IPS-18a (cell line): ENCODE measurements around the gene DIP2C.

ENCODE experiments used
- H3K27ac ChIP-seq: one replicate; pipeline ENCODE4 v1.5.1; 2013; ENCODE audit warnings: low read length
- H3K27me3 ChIP-seq: one replicate; pipeline ENCODE4 v1.6.1; 2013; ENCODE audit warnings: mild to moderate bottlenecking, low read length; ENCODE audit not compliant: control insufficient read depth, insufficient read depth
- H3K36me3 ChIP-seq: one replicate; pipeline ENCODE4 v1.6.1; 2013; ENCODE audit warnings: low read depth, low read length; ENCODE audit not compliant: control insufficient read depth
- H3K4me1 ChIP-seq: one replicate; pipeline ENCODE4 v1.6.1; 2013; ENCODE audit warnings: low read depth, low read length; ENCODE audit not compliant: control insufficient read depth
- H3K4me3 ChIP-seq: one replicate; pipeline ENCODE4 v1.5.1; 2013; ENCODE audit warnings: low read length
- H3K9ac ChIP-seq: one replicate; pipeline ENCODE4 v1.6.1; 2013; ENCODE audit warnings: mild to moderate bottlenecking, low read length, moderate library complexity
- H3K9me3 ChIP-seq: one replicate; pipeline ENCODE4 v1.6.1; 2013; ENCODE audit warnings: low read depth, low read length; ENCODE audit not compliant: control insufficient read depth

The DIP2C gene

DNA sequence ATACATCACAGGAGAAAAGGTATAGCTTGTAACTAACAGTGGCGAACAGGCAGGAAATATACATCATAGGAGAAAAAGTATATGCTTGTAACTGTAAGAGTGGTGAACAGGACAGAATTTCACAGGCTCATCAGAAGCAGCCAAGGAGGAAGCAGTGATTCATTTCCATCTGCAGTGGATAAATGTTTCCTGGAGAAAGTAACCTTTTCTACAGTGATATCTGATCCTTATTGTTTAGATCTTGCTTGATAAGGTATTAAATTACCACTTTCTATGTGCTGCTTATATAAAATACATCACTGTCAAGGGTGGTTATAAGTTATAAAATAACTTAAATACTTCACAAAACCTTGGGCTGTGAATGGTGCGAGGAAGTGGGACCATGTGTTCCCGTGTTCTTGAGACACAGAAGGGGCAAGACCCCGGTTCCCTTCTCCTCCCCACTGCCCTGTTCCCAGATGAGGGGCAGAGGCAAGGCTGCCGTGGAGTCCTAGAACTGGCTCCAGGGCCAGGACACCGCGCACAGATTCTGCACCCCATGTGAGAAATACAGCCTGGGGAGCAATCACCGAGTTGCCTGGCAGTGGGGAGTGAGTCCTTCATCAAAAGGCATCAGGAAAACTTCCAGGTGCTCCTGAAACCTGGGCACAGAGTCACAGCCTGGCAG is 135.2 kb downstream of the DIP2C start:
- H3K27me3 ChIP-seq, result no peaks in the 10 kb centered on the region
- H3K4me1 ChIP-seq, result peaks cover 12% of the 10 kb centered on the region
- no peak overlapping the region for H3K27ac ChIP-seq

DNA sequence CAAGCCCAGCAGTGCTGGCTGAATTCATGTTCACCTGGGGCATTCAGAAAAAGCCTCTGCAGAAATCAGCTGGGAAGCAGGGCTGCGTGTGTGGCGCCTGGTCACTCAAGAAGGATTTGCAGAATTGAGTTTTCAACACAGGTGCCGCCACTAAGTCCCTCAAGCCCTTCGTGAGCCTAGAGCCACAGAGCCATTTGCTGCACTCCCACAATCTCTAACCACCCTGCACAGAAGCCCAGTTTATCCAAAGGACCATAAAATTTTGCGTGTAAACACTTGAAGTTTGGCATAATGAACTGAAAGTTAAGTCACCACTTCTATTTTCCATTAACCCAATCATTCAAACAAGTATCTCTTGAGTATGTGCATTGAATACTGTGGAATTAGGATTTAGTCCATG is 136.2 kb downstream of the DIP2C start:
- Histone ChIP-seq H3K9me3 (no peaks in the 10 kb centered on the region), H3K27me3 (no peaks in the 10 kb centered on the region), H3K36me3 (no peaks in the 10 kb centered on the region), H3K27ac (no peak overlapping the region), H3K4me1 (peaks cover 6% of the 10 kb centered on the region), H3K9ac (no peak overlapping the region), H3K4me3 (no peak overlapping the region)

More for the DNA sequence above, 135.2 kb downstream of the DIP2C start:
- H3K9ac ChIP-seq, result no peak overlapping the region
- no peak overlapping the region for H3K4me3 ChIP-seq
- no peaks in the 10 kb centered on the region for H3K9me3 ChIP-seq
- H3K36me3 ChIP-seq, result no peaks in the 10 kb centered on the region

GRCh38 chr10:552679-553078 is 136.8 kb downstream of the DIP2C start:
- Histone ChIP-seq H3K9me3 (no peaks in the 10 kb centered on the region), H3K27me3 (no peaks in the 10 kb centered on the region), H3K36me3 (no peaks in the 10 kb centered on the region), H3K4me1 (peaks cover 5% of the 10 kb centered on the region), H3K27ac (no peak overlapping the region), H3K4me3 (no peak overlapping the region), H3K9ac (no peak overlapping the region)

DNA sequence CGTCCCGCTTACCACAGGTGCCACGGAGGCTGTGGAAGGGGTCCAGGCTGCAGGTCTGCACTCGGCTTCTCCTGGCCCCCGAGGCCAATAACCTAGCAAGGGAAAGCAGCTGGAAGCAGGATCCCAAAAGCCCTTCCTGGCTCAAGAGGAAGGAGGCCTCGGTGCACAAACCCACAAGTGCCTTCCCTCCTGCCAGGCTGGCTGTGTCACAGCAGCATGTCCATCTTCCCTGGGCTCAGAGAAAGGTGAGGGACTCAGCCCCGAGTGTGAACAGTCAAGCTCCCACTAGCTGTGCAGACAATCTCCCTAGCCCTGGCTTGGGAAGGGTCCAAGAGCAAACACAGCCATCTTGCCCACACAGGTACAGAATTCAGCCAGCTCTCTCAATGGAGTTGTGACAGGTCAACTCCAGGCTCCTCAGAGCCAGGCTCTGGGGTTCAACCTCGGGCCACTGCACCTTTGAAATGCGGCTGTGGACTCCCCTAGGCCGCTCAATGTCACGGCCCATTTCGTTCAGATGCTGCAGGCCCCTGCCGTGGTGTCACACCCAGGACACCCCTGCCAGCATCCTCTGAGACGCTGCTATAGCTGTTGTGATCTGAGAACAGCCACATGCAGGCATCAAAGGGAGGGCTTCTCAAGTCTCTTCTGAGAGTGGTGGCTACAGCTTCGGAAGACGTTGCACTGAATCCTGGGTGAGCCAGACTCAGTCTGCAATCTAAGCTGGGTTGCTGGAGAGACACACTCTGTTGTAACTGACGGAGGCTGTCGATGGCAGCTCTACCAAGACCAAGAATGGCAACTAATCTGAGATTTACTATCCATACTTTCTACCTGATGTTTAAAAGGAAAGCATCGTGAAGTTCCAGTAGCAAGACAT is 137.9 kb downstream of the DIP2C start:
- Histone ChIP-seq H3K9ac (no peak overlapping the region), H3K36me3 (no peaks in the 10 kb centered on the region), H3K27ac (no peak overlapping the region), H3K27me3 (no peaks in the 10 kb centered on the region), H3K9me3 (no peaks in the 10 kb centered on the region), H3K4me3 (no peak overlapping the region), H3K4me1 (peaks cover 14% of the 10 kb centered on the region)

GRCh38 chr10:550665-551372 is 138.6 kb downstream of the DIP2C start:
- no peaks in the 10 kb centered on the region for H3K9me3 ChIP-seq
- H3K4me1 ChIP-seq, result peaks cover 15% of the 10 kb centered on the region
- H3K27me3 ChIP-seq, result no peaks in the 10 kb centered on the region
- no peak overlapping the region for H3K9ac ChIP-seq
- H3K27ac ChIP-seq, result no peak overlapping the region
- H3K4me3 ChIP-seq, result no peak overlapping the region
- H3K36me3 ChIP-seq, result no peaks in the 10 kb centered on the region

GRCh38 chr10:549391-549790 is 140.1 kb downstream of the DIP2C start:
- no peaks in the 10 kb centered on the region for H3K36me3 ChIP-seq
- H3K9ac ChIP-seq, result no peak overlapping the region
- H3K27ac ChIP-seq, result no peak overlapping the region
- H3K27me3 ChIP-seq, result no peaks in the 10 kb centered on the region
- H3K4me1 ChIP-seq, result peaks cover 15% of the 10 kb centered on the region
- no peak overlapping the region for H3K4me3 ChIP-seq
- no peaks in the 10 kb centered on the region for H3K9me3 ChIP-seq

DNA sequence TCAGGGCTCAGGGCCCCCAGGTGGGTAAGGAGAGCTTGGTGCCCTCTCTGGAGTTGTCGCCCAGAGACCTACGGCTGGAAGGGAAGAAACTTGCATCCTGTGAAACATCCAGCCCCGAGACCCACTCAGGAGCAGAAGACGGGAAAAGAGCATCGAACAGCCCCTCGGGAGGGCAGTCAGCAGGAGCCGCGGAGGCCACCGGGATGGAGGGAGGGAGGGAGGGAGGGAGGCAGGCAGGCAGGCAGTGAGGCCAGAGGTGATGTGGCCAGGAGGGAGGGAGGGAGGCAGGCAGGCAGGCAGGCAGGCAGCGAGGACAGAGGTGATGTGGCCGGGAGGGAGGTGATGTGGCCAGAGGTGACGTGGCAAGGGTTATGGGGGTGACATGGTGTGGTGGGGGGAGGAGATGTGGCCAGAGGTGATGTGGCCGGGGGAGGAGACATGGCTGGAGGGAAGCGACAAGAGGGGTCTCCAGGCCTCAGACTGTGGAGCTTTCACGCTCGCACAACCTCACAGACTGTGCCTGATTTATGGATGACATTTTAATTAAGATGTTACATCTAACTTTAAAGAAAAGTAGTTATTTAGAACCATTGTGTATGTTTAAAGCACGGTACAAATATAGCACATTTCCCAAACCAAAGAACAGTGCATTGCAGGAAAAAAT is 141.1 kb downstream of the DIP2C start:
- no peak overlapping the region for H3K4me3 ChIP-seq
- no peak overlapping the region for H3K9ac ChIP-seq
- H3K36me3 ChIP-seq, result no peaks in the 10 kb centered on the region
- no peaks in the 10 kb centered on the region for H3K9me3 ChIP-seq
- peaks cover 15% of the 10 kb centered on the region for H3K4me1 ChIP-seq
- no peak overlapping the region for H3K27ac ChIP-seq
- no peaks in the 10 kb centered on the region for H3K27me3 ChIP-seq

DNA sequence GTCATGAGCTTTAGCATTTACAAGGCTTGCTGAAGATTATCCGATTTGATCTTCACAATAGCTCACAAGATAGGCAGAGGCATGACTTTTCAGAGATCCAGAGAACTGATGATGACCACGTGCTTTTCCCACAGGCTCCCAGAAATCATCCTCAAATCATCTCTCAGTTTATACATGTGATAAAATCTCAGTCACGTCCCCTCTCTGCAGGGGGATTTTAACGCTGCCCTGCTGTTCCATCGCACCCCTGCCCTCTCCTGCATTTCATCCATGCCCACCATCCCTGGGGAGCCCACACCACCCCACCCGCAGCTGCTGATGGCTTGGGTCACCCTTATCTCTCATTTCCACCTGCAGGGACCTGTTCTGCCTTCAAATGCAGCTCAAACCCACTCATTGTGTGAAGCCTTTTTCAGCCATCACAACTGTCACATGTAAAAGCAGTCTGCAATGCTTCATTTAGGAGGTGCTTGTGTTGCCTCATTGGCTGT is 141.8 kb downstream of the DIP2C start:
- H3K27ac ChIP-seq, result no peak overlapping the region

GRCh38 chr10:546971-547590 is 142.4 kb downstream of the DIP2C start:
- peak overlapping the region; percentile 28 for H3K4me3 ChIP-seq

More for the DNA sequence above, 141.8 kb downstream of the DIP2C start:
- H3K4me3 ChIP-seq, result peak overlapping the region; percentile 28
- no peaks in the 10 kb centered on the region for H3K27me3 ChIP-seq
- peaks cover 15% of the 10 kb centered on the region for H3K4me1 ChIP-seq
- H3K9me3 ChIP-seq, result no peaks in the 10 kb centered on the region
- H3K9ac ChIP-seq, result no peak overlapping the region
- no peaks in the 10 kb centered on the region for H3K36me3 ChIP-seq

DNA sequence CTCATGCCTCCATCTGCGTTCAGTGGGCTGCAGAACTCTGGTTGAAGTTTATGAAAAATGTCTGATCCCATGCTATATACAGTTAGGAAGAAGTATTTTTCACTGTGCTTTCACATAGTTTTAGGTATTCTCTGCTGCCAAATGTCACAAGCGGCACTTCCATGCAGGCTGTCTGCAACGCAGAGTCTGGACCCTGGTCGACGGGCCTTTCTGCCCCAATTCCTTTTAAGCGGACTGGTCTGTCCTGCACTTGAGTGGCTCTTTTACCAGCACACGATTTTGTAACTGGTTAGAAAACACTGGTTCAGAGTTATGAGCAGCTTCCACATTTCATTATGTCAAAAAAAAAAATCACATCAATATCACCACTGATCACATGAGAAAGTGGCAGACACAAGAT is 143.0 kb downstream of the DIP2C start:
- Histone ChIP-seq H3K9ac (no peak overlapping the region), H3K4me3 (no peak overlapping the region), H3K4me1 (peaks cover 15% of the 10 kb centered on the region), H3K27ac (no peak overlapping the region), H3K9me3 (no peaks in the 10 kb centered on the region), H3K36me3 (no peaks in the 10 kb centered on the region), H3K27me3 (no peaks in the 10 kb centered on the region)

More at GRCh38 chr10:546971-547590, 142.4 kb downstream of the DIP2C start:
- no peak overlapping the region for H3K9ac ChIP-seq
- no peaks in the 10 kb centered on the region for H3K9me3 ChIP-seq
- no peaks in the 10 kb centered on the region for H3K36me3 ChIP-seq
- H3K27me3 ChIP-seq, result no peaks in the 10 kb centered on the region
- H3K27ac ChIP-seq, result no peak overlapping the region
- H3K4me1 ChIP-seq, result peaks cover 15% of the 10 kb centered on the region
